A673 (cell line): Measurements from ENCODE around the gene DBF4. TPM values are rescaled to one million over a fixed set of nuclear protein-coding genes. Genes with fewer than 3 reads are reported as not detected.

Experiments used
- BruUV-seq: library from RNA; stranded (reverse); fragments of 400-500 nt; replicated peaks from 2 replicates; lab custom pipeline; 2021; lab: Mats Ljungman, UMichigan
- CTCF ChIA-PET: fragments of 300-600 bp; sonication (Branson Sonifier 250); formaldehyde crosslinking; loops from one replicate; lab custom pipeline; 2022; ENCODE audit warnings: antibody characterized with exemption; lab: Charles Lee
- POLR2A ChIA-PET: fragments of 300-600 bp; sonication (Branson Sonifier 250); formaldehyde crosslinking; loops from one replicate; lab custom pipeline; 2022; ENCODE audit warnings: antibody characterized with exemption; ENCODE audit not compliant: low non-redundant PET; lab: Charles Lee
- DNase-seq: peaks from one replicate; pipeline ENCODE4 v3.0.0-alpha.2; 2015; ENCODE audit warnings: low spot score
- H3K27ac ChIP-seq: fragments of 200-600 bp; sonication (generic); 2 replicates; pipeline ENCODE4 v1.5.1; 2016; ENCODE audit warnings: mixed run types, low read depth, mild to moderate bottlenecking, mixed read lengths, antibody characterized with exemption, low read length; ENCODE audit not compliant: poor library complexity, severe bottlenecking
- H3K27me3 ChIP-seq: fragments of 200-600 bp; sonication (generic); replicated peaks from 2 replicates; pipeline ENCODE4 v1.6.1; 2017; ENCODE audit warnings: mixed run types, low read depth, mild to moderate bottlenecking, mixed read lengths, antibody characterized with exemption, low read length; ENCODE audit not compliant: insufficient read depth, poor library complexity
- H3K36me3 ChIP-seq: fragments of 200-600 bp; sonication (generic); 2 replicates; pipeline ENCODE4 v1.6.1; 2016; ENCODE audit warnings: mixed run types, mild to moderate bottlenecking, mixed read lengths, antibody characterized with exemption, low read length; ENCODE audit not compliant: insufficient read depth, poor library complexity, severe bottlenecking
- H3K4me1 ChIP-seq: fragments of 200-600 bp; sonication (generic); 2 replicates; pipeline ENCODE4 v1.6.1; 2017; ENCODE audit warnings: mixed run types, mild to moderate bottlenecking, mixed read lengths, antibody characterized with exemption, low read length; ENCODE audit not compliant: insufficient read depth, poor library complexity, severe bottlenecking
- H3K4me3 ChIP-seq: fragments of 200-600 bp; sonication (generic); 2 replicates; pipeline ENCODE4 v1.5.1; 2016; ENCODE audit warnings: low read depth, mixed run types, mild to moderate bottlenecking, mixed read lengths, low read length; ENCODE audit not compliant: poor library complexity, severe bottlenecking
- H3K9me3 ChIP-seq: fragments of 200-600 bp; sonication (generic); 2 replicates; pipeline ENCODE4 v1.6.1; 2016; ENCODE audit warnings: mixed run types, low read depth, mild to moderate bottlenecking, mixed read lengths, antibody characterized with exemption, low read length; ENCODE audit not compliant: poor library complexity, severe bottlenecking
- CTCF ChIP-seq: fragments of 300-800, 200-600 bp; sonication (generic); conservative IDR thresholded peaks from 2 replicates; pipeline ENCODE4 v1.5.1; 2017; ENCODE audit warnings: low read depth, mild to moderate bottlenecking, antibody characterized with exemption, low read length, moderate library complexity, mixed read lengths
- EZH2 ChIP-seq: fragments of 200-600 bp; sonication (generic); IDR thresholded peaks from 2 replicates; pipeline ENCODE4 v1.6.1; 2017; ENCODE audit warnings: borderline replicate concordance, low read depth, mild to moderate bottlenecking, mixed read lengths, antibody characterized with exemption, low read length; ENCODE audit not compliant: poor library complexity, severe bottlenecking
- intact Hi-C: fragments of 100-400 bp; cut with micrococcal nuclease; formaldehyde crosslinking; loops from one replicate; pipeline ENCODE4 v1.10.0; 2022; ENCODE audit not compliant: unreplicated experiment
- total RNA-seq: library from RNA; stranded (reverse); gene quantifications from 2 replicates; pipeline ENCODE4 v1.2.3, GENCODE V29; 2021

DBF4 gene
- total RNA-seq, 1 experiment from 2014 or later = 81.6 TPM

- no TSS peak for BruUV-seq
- ChIA-PET POLR2A (no interaction called here), CTCF (no interaction called here)
- DNase-seq = no peak
- intact Hi-C loops = loop anchor here (2.0 to 10.0 kb wide), 3 partner anchors 88 to 570 kb away; no protein-coding TSS in a partner anchor
- H3K4me1 ChIP-seq = no peaks in the 10 kb centered on the region
- H3K9me3 ChIP-seq = no peaks in the 10 kb centered on the region
- H3K27me3 ChIP-seq = no peaks in the 10 kb centered on the region
- TF ChIP-seq CTCF (no peak), EZH2 (no peak)
- peaks cover 89% of the 10 kb centered on the region for H3K36me3 ChIP-seq
- no peak overlapping the region for H3K4me3 ChIP-seq
- H3K27ac ChIP-seq = no peak overlapping the region
Measured at GRCh38 chr7:87885018-87885417, 8.7 kb downstream of the DBF4 start.

GRCh38 chr7:87886875-87887274, 10.6 kb downstream of the DBF4 start:
- Histone ChIP-seq H3K27me3 (no peaks in the 10 kb centered on the region), H3K36me3 (peaks cover 79% of the 10 kb centered on the region), H3K27ac (no peak overlapping the region), H3K9me3 (no peaks in the 10 kb centered on the region), H3K4me1 (no peaks in the 10 kb centered on the region), H3K4me3 (no peak overlapping the region)
- ChIA-PET POLR2A (no interaction called here), CTCF (interaction anchor here (0.8 to 1.6 kb wide), 2 partner anchors 89 to 225 kb away, joined by 3 to 4 read pairs; no protein-coding TSS in a partner anchor)
- BruUV-seq = no TSS peak
- TF ChIP-seq CTCF = peak; percentile 54; the same call in 1 of the 2 replicates
- no peak for TF ChIP-seq EZH2
- intact Hi-C loops = loop anchor here (5.0 to 10.0 kb wide), 2 partner anchors 225 to 572 kb away; no protein-coding TSS in a partner anchor
- peak; percentile 55 for DNase-seq

- H3K36me3 ChIP-seq = peaks cover 69% of the 10 kb centered on the region
Measured at GRCh38 chr7:87895363-87895762, 19.1 kb downstream of the DBF4 start.

More at GRCh38 chr7:87895363-87895762, 19.1 kb downstream of the DBF4 start:
- CTCF ChIA-PET = no interaction called here
- POLR2A ChIA-PET = no interaction called here
- Histone ChIP-seq H3K27ac (no peak overlapping the region), H3K27me3 (no peaks in the 10 kb centered on the region), H3K4me1 (no peaks in the 10 kb centered on the region), H3K4me3 (no peak overlapping the region), H3K9me3 (no peaks in the 10 kb centered on the region)
- intact Hi-C loops = no loop called here
- TF ChIP-seq EZH2 = no peak
- no peak for TF ChIP-seq CTCF
- no peak for DNase-seq
- no TSS peak for BruUV-seq
